ENCODE data around the gene EML4.

DNA sequence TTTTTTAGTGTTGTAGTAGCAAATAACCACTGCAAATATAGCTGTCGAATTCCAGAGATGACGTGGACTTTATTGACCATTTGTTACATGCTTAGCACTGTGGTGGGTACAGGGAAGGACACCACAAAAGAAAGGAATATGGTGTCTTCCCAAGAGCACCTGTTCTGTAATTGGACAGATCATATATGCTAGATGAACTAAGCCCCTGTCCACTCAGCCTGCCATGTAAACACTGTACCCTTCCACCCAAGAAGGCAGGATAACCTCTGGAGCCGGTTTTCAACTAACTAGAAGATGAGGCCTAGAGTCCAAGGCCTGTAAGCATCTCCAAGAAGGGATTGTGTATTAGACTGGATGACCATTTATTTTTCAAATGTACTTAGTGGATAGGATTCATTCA, 147.8 kb downstream of the EML4 start:
- TF ChIP-seq, protein P1, sequence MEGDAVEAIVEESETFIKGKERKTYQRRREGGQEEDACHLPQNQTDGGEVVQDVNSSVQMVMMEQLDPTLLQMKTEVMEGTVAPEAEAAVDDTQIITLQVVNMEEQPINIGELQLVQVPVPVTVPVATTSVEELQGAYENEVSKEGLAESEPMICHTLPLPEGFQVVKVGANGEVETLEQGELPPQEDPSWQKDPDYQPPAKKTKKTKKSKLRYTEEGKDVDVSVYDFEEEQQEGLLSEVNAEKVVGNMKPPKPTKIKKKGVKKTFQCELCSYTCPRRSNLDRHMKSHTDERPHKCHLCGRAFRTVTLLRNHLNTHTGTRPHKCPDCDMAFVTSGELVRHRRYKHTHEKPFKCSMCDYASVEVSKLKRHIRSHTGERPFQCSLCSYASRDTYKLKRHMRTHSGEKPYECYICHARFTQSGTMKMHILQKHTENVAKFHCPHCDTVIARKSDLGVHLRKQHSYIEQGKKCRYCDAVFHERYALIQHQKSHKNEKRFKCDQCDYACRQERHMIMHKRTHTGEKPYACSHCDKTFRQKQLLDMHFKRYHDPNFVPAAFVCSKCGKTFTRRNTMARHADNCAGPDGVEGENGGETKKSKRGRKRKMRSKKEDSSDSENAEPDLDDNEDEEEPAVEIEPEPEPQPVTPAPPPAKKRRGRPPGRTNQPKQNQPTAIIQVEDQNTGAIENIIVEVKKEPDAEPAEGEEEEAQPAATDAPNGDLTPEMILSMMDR (IDR thresholded peaks at IDR 0.05): no peak
- TF ChIP-seq POLR2A (IDR thresholded peaks at IDR 0.05; ENCODE audit: low read depth): no peak
- TF ChIP-seq EP300 (IDR thresholded peaks at IDR 0.05): no peak
